T-helper 1 cell (primary cell): Measurements from ENCODE around the gene POLD4.
A peak's percentile ranks its signal among the peaks of the same experiment; 100 is the strongest.

Experiments
- DNase-seq, 5 donors: peaks; one replicate each; pipeline ENCODE4 v3.0.0-alpha.2; 2012 to 2020

POLD4 gene

DNA sequence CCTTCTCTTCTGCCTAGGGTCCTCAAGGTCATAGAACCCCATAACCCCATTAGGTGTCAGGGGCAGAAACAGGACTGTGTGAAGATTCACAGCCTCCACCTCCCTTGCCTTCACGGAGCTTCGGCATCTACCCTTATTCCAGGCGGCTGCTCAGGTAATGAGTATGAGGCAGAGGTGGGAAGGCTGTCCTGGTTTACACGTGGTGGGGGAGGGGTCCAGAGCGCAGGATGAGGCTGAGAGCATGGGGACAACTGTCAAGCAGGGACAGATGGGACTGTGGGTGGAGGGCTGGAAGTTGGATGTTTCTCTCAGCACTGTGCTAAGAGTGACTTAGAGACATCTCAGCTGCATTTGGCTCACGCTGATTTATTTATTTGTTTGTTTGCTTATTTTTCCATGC is 34.2 kb upstream of the POLD4 start:
- DNase-seq = no peak

DNA sequence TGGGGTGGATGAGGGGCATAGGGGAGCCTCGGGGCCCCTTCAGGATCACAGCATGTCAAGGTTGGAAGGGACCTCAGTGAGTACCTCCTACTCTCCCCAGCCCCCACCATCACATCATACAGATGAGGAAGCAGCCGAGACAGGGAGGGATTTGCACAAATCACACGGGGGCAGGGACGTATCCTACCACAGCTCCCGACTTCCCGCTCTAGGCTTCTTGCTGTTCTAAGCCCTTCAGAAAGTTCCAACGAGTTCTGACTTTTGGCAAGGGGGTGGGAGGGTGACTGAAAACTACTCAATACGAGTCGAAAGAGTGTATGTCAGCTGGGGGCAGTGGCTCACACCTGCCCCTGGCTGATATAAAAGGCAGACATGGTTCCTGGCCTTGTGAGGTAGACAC is 33.7 kb upstream of the POLD4 start:
- DNase-seq = no peak

DNA sequence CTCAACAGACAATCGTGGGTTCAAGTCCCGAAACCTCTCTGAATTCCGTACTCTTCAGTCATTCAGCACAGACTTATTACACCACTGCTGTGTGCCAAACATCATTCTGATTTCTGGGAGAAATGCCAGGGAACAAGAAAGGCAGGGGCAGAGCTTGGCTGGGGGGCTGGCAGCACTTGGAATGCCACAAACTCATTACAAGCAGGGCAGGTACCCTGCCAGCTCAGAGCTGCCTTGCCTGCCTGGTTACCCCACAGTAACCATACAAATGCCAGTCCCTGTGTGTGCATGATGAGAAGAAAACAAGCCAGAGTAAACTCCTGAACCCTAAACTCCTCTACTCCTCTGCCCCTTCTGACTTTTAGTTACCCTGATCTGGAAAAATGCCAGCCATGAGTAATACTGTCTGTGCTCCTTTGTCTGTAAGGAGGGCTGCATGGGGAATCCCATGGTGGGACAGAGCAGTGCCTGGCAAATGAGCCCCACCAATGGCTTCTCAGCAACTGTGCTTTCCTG is 31.6 kb upstream of the POLD4 start:
- DNase-seq = no peak

DNA sequence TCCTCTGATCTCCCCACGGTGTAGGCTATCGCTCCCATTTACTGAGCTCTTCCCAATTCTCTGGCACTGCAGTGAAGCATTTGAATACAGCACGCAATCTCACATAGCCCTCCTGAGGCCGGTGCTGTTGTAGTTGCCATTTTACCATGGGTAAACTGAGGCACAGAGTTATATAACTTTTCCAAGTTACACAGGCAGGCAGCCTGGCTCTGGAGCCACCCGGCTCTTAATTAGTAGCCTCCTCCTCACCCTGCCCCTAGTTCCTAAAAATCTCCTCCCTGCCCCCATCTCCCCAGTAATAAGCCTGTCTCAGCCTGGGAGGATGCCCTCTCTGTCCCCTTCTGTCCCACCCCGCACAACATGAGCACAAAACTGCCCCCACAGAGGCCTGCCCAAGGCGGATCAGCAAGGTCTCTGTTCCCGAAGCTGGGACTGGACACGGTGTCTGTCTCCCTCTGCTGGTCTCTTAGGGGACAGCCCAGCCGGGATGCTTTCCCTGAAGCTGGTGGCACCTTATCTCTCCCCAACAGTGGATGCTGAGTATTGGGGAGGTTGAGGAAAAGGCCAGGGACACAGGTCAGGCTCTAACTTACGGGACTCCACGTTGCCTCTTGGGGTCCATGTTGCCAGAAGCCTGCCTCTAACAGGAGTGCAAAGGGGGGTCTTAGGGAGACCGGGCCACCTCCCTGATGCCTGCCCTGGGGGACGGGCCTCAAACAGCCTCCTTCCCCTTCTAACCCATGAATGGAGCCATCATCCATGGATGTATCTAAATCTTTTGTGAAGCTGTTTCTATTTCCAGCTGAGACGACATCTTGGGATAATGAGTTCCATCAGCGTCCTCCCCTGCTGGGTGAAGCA is 29.2 kb upstream of the POLD4 start:
- peak; percentile 58 to 80 (median 74) for DNase-seq

DNA sequence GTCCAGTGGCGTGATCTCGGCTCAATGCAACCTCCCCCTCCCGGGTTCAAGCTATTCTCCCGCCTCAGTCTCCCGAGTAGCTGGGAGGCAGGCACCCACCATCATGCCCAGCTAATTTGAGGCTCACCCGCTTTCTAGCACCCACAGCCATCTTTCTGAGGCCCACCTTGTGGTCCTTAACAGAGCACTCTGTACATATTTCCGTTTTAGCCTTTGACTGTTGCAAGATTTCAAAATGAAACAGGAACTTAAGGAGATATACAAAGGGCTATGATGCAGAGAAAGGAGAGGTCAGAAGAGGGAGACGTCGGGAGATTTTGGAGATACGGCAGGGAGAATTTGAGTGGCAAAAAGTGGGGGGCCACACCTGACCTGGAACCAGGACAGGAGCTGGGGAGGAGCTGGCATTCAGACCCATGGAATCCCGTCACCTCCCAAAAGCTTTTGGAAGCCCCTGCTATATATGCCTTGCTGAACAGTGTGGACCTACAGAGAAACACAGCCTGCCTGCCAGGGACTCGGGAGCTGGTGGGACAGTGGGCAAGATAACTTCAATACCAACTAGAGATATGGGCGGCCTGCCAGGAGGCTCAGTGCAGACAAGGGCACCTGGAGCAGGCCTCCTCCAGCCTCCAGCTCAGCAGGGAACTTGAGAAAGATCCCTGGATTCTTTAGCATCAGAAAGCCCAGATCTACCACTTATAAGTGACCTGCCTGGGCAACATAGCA is 28.1 kb upstream of the POLD4 start:
- DNase-seq = no peak

DNA sequence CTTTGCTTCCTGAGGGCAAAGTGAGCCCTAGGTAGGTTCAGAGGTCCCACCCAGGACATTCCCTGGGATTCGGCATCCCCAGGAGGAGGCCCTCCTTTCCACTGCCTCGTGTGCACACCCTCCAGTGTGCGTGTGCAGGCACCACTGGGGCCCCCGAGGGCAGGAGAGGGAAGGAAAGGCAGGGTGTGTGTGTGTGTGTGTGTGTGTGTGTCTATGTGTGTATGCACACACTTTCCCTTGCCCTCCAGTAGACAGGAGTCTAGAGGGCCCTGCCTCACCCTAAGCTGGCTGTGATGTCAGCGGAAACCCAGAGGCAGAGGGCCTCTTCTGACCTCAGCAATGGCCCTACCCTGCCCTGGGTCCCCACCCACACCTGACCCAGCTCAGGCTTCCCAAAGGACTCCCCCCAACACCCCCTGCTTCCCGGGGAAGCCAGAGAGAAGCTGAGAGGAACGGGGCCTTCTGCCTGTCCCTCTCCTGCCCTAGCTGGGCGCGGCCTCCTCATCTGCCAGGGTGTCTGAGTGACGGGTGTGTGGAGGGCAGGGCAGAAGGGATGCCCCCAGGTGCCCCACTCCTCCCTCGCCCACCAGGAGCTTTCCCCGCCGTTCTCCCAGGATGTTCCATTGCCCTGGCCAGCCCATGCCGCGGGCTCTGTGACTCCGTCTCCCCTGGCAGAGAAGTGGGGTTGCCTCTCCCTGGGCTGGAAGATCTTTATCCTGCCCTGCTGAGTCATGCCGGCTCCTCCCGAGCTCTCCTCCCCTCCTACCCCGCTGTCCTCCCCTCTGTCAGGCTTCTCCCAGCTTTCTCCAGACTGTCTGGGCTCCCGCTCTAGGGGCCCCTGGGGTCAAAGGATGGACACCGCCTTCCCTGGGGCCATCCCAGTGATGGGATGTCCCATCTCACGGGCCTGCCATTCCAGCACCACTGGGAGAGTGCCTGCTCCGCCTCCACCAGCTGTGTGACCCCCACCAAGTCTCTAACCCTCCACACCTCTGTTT is 26.0 kb upstream of the POLD4 start:
- DNase-seq = no peak

DNA sequence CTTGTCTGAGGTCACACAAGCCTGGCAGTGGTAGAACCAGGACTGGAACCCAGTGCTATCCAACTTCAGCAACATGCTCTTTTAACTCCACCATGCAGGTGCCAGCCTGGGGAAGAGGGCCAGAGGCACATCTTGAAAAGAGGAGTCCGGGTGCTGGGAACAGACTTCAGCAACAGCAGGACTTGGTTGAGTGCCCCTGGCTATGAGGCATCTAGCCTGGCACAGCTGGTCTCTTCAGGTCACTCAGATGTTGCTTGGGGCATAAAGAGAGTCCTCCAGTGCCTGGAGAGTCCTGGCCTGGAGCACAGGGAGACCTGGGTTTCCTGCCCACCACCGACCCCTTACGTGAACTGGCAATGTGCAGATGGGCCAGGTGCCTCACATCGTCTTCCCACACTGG is 25.2 kb upstream of the POLD4 start:
- no peak for DNase-seq

DNA sequence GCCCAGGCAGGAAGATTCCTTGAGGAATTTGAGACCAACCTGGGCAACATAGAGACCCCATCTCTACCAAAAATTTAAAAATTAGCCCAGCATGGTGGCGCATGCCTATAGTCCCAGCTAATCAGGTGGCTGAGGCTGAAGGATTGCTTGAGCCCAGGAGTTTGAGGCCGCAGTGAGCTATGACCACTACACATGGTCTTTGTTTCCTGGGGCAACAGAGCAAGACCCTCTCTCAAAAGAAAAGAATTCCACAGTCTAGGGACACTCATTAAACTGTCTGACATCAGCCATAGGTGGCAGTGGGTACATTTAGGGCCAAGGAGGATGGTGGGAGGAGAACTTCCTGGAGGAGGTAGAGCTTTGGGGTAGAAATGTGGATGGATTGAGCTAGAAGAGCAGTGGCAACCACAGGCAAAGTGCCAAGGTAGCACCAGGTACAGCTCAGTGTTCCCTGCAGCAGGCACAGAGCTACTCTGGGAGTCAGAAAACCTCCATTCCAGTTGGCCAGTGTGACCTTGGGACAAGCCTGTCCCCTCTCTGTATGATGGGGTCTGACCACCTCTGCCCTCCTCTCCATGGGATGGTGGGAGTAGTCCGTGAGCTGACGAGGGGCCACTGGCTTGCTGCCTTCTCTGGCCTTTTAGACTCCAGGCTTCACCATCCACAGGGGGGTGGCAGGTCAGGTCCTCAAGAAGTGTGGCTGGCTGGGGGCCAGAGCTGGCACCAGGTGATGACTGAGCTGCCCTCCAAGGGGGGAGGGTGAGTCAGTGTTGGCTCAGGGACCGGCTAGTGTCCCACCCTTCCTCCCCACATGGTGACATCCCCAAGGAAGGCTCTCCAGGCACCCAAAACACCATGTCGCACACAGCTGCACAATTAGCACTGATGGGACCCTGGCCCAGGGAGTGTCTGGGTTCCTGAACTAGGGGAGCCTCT is 23.8 kb upstream of the POLD4 start:
- DNase-seq = no peak

DNA sequence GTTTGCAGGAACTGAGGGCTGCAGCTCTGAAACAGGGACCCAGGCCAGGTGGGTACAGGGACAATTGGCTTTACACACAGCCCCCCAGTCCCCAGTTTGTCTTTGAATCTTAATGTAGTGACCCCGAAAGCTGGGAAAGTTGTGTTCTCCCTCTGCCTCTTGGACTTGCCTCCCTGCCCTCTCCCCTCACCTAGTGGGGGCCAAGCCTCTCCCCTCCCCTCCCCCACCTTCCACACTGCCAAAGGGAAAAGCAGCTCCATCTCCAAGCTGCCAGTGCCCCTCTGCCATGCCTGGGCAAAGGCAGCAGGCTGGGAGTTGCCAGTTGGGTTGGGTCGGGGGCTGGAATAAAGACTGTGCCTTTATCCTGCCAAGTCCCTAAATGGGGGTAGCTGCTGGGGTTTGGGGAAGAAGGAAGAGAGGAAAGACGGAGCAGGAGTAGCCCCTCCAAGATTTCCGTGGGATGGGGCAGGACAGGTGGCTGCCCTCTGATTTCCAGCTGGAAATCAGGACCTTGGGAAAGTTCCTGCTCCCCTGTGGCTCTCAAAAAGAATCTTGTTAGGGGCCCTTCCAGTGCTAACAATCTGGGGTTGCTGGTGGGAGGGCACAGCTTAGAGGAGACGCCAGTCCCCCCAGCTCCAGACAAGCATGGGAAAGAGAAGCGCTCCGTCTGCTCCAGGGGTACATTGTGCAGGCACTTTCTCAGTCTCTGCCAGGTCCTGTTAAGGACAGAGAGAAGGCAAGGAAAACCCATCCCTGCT is 22.9 kb upstream of the POLD4 start:
- no peak for DNase-seq

DNA sequence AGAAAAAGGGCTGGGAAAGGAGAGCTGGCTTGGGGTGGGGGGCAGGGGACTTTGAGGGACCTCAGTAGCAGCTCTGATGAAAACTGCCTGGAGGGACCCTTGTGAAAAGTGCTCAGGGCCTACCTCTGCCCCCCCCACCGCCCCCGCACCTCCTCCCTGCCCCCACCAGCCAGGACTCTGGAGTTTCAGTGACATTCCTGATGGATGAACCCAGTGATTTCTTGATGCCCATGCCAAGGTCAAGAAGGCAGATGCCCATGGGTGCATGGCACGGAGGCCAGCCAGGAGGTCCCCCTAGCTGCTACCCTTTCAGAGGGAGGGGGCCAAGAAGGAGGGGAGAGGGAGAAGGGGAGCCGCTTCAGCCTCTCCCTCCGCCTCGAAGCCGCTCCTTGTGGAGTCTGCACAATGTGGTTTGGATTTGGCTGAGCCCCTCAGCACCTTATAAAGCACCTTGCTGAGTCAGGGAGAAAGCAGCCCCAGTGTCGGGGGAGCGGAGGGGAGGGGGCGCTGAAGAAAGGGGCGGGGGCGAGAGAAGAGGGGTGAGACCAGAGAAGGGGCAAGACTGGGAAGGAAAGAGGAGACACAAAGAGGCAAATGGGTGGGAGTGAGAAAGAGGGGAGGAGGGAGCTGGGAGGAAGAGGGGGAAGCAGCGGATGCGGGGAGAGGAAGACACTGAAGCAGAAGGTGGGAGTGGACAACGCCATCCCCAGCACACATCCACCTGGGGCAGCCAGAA is 22.1 kb upstream of the POLD4 start:
- no peak for DNase-seq

DNA sequence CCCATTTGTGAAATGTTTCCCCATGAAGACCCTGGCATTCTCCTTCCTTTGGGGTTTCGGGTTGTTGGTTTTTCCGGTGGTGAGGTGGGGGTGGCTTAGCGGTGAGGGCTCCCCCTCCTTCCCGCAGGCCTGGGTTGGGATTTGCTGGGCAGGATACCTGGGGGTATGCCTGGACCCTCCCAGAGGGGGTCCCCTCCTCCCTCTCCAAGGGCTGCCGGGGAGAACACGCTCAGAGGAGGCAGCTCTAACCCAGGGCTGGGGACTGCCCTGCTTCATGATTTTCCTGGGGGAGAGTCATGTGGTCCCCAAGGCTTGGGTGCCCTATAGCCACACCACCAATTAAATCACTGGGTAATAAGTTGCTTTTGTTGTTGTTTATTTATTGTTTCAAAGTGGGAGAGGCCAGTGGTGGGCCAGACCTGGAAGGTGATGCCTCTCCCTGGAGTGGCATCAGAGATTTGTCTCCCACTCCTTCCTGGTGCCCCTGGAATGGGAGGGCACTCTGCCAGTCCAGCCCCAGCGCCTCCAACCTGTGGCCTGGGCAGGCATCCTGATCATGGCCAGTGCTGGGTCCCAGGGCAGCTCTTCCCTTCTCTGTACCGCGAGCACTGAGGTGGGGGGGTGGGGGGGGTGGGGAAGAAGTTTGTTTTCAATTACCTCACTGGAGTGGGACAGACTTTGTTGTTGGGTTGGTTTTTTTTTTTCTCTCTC is 21.4 kb upstream of the POLD4 start:
- DNase-seq = no peak

DNA sequence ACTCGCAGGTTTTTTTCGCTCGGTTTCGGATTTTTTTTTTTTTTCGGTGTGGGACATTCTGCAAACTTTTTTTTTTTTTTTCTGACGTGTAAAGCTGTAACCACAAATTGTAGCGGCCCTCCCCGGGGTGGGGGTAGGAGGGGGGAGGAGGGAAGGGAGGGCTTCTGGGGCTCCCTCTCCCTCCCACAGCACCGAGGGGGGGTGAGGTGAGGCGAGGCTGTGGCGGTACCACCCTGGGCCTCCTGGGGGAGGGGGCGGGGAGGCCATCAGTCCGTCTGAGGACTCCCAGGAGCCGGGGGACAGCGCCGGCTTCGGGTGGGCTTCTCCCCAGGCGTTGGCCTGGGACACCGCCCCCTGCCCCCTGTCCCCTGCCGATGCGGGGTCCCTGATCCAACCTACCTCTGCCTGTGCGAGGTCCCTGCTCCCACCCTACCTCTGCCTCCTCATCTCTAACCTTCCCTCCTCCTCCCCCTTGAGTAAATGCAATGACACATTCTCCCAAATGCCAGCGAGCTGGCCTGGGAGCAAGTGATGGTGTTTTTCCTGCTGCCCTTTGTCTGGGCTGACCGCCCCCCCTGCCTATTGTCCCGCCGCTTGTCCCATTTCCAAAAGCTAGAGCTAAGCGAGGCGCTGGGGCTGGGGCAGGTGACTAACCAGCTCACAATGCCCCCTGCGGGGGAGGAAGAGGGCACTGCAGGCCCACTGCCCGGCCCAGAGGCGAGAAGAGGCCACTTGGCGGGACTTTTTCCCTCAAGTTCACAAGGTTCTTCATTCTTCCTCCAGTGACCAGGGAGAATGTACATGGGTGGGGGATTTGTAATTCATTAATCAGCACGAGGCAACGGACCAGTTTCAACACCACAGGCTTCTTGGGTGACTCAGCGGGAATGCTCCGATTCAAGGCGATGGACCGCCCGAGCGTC is 20.6 kb upstream of the POLD4 start:
- peak; percentile 63 to 85 (median 81) for DNase-seq

DNA sequence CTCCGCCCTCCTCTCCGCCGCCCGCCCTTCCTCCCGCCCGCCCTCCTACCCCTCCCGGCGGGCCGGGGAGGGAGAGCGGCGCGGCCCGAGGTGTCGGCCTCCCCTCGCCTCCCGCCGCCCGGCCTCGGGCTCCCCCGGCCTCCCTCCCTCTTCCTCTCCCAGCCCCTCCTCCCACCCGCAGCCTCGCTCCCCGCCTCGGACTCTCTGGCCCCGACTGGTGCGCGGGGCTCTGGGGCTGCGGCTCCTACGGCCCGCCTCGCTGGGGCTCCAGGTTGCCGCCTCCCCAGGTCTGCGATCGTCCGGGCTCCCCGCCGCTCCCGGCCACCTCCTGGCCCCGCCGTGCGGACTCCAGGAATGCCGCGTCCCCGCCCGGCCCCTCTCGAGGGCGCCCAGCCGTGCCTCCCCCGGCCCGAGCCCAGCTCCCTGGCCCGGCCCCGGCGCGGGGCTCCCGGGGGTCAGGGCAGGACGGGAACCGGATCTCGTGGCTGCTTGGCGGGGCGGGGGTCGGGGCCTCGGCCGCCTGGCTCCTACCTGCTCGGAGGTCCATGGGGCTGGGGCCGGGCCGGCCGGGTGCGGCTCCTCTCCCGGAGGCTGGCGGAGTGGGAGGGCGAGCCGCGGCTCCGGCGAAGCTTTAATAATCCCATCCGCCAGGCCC is 19.8 kb upstream of the POLD4 start, which contains the start of gene CLCF1:
CLCF1 (minus strand) TSS at position 606 of the 655 bp plus-strand sequence; CDS start at position 547, 59 bp downstream.
- DNase-seq = peak in 2 of 5 donors; percentile 29 to 32

DNA sequence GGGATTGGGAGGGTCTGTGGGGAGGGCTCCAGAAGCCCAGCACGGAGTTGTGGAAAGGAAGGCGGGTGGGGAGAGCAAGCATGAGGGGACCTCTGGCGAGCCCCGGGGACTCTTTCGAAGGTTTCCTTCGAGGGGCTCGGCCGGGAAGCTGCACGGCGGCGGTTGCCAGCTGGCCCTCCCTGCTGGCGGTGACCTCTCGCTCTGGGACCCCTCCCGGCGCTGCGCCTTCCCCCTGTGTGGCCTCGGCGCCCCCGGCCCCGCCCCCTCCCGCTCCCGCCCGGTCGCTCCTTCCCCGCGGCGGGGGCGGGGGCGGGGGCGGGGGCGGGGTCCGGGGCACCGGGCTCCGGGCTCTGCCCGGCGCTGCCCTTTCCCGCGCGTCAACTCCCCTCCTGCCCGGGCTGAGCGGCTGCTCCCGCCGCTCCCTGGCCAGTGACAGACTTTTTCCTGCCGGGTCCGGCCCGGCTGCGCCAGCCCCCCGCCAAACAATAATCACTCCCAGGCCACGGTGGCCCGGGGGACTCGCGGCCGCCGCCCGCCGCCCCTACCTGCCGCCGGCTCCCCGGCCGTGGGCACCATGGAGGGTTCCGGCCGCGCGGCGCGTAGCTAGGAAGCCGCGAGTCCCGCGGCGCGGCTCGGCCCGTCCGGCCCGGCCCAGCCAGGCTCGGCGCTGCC is 19.1 kb upstream of the POLD4 start:
- DNase-seq = peak in 1 of 5 donors; percentile 30

DNA sequence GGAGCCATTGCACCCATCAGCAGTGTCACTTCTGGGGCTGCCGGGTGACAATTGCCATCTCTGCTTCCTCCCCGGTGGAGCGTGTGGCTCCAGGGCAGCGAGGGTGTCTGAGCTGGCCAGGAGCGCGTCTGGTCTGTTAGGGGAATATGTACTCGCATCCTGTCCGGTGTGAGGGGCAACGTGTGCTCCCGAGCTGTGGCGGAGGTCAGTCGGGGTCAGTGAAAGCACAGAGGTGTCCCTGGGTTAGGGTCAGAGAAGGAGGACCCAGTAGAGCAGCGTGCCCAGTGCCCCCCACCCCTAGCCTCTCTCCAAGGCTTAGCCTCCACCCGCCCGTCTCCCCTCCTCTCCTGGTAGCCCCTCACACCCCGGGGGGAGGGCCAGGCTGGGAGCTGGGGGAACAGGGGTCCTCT is 18.6 kb upstream of the POLD4 start:
- no peak for DNase-seq

DNA sequence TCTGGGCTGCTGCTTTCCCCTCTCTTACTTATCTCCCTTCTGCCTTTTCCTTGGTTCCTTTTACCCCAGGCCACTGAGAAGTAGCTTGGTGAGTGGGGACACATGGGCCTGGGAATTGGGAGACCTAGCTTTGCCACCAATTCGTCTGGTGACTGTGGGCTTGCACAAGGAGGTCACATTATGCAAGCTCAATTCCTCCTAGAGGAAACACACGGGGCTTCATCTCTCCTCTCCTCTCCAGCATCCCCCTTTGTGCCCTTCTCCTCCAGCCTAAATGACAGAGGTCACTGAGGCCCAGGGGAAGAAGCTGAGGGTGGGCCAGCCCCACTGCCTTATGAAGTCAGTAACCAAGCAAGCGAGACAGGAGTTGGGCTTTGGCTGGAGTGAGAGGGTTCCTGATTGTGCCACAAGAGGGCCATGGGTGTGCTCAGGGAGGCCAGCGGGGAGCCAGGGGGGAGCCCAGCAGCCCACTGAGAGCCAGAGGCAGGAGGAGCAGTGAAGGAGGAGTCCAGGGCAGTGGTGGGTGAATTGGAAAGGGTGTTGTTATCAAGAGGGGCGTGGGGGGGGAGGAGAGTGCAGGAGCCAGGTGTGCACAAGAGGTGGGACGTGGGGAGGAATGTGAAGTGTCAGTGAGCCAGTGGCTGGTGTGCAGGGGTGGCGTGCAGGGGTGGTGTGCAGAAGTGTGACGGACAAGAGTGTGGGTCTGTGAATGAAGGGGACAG is 18.0 kb upstream of the POLD4 start:
- peak in 1 of 5 donors; percentile 25 for DNase-seq
